Activated CD4-positive, alpha-beta T cell treated with anti-CD3 and anti-CD28 coated beads for 36 hours (primary cell): ENCODE data around the gene IL1B. TPM values are rescaled to one million over a fixed set of nuclear protein-coding genes. Genes with fewer than 3 reads are reported as not detected.

Experiments used
- ATAC-seq: fragments of 200-7000 bp; cut with Tn5 transposase; one replicate; pipeline ENCODE4 v1.10.0; 2021; ENCODE audit warnings: mild to moderate bottlenecking, moderate library complexity
- CTCF ChIA-PET: fragments of 350-600 bp; sonication (Branson Sonifier 250); formaldehyde crosslinking; loops from one replicate; lab custom pipeline; 2021; ENCODE audit warnings: antibody characterized with exemption; lab: Charles Lee
- POLR2A ChIA-PET: fragments of 350-600 bp; sonication (Branson Sonifier 250); formaldehyde crosslinking; loops from one replicate; lab custom pipeline; 2021; ENCODE audit warnings: antibody characterized with exemption, inconsistent platforms; lab: Charles Lee
- DNase-seq: peaks from one replicate; pipeline ENCODE4 v3.0.0-alpha.2; 2020
- H3K27ac Mint-ChIP-seq: one replicate; pipeline ENCODE4 v1.8.0; 2021; ENCODE audit warnings: mixed read lengths
- H3K27me3 Mint-ChIP-seq: one replicate; pipeline ENCODE4 v1.8.0; 2021; ENCODE audit warnings: mixed read lengths
- H3K36me3 Mint-ChIP-seq: one replicate; pipeline ENCODE4 v1.8.0; 2021; ENCODE audit warnings: low read depth, mixed read lengths
- H3K4me1 Mint-ChIP-seq: one replicate; pipeline ENCODE4 v1.8.0; 2021; ENCODE audit warnings: mixed read lengths
- H3K4me3 Mint-ChIP-seq: one replicate; pipeline ENCODE4 v1.8.0; 2021; ENCODE audit warnings: mild to moderate bottlenecking, moderate library complexity, mixed read lengths
- H3K9me3 Mint-ChIP-seq: one replicate; pipeline ENCODE4 v1.8.0; 2021; ENCODE audit warnings: low read depth, mixed read lengths
- intact Hi-C, 2 experiments: fragments of 100-400 bp; cut with DNase I in 1 of 2; cut with micrococcal nuclease in 1 of 2; formaldehyde crosslinking; loops; one replicate each; pipeline versions ENCODE4 v1.14.2 to v1.15.1; 2022 to 2024; cut with DNase I, micrococcal nuclease
- total RNA-seq, 2 experiments: library from RNA; stranded (reverse); gene quantifications; one replicate each; pipeline ENCODE4 v1.2.3, GENCODE V29; 2021

IL1B gene
- total RNA-seq, 2 experiments from 2014 or later, result 0.18 to 0.37 TPM

DNA sequence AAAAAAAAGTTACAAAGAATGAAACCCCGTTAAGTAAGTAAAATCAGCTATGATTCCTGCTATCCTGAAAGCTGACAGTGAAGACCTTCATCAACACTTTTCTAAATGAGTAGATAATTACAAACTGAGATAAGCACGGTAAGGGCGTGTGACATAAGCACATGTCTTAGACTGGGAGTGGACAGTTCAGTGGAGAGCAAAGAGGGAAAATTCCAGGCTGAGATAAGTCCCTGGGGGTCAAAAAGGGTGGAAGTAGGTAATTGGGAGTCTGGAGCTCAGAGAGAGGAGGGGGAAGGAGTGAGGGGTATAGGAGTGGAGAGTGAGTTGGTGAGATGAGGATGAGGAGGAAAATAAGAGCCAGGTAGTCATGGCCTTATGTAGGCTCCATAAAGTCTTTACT, 47.9 kb downstream of the IL1B start:
- CTCF ChIA-PET, result interaction anchor here (0.6 to 1.7 kb wide), 3 partner anchors 8 to 46 kb away, joined by 3 to 4 read pairs (median 4); no protein-coding TSS in a partner anchor
- DNase-seq, result no peak
- POLR2A ChIA-PET, result no interaction called here
- Mint-ChIP-seq H3K4me1 (peaks cover 12% of the 10 kb centered on the region), H3K9me3 (no peaks in the 10 kb centered on the region), H3K36me3 (no peaks in the 10 kb centered on the region), H3K27me3 (peaks cover 6% of the 10 kb centered on the region), H3K4me3 (no peak overlapping the region), H3K27ac (no peak overlapping the region)
- intact Hi-C loops, result no loop called here
- ATAC-seq, result no peak

DNA sequence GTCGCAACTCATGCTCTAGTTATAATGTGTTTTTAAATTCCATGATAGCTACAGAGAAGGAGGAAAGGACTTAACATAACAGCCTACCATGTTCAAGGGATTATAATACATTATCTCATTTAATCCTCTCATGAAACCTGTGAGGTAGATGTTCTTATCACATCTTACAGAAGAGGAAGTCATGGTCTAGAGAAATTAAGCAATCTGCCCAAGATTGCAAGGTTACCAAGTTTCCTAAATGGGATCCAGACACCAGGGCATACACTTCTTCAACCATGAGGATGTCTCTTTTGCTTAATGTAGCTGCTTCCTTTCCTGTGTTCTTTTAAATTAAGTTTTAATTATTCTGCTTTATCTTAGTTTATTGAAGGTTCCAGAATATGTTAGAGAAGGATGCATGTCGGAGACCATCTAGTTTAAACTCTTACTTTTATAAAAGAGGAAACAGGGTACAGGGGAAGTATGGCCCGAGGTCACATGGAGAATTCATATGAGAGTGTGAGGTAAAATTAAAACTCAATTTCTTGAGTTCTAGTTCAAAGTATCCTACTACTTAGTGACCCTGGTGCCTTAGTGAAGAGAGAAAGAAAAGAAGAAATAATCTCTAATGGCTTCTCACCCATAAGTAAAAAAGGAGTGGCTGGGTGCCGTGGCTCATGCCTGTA, 48.7 kb downstream of the IL1B start:
- Mint-ChIP-seq H3K27me3 (peaks cover 8% of the 10 kb centered on the region), H3K27ac (no peak overlapping the region), H3K4me3 (no peak overlapping the region), H3K36me3 (no peaks in the 10 kb centered on the region), H3K4me1 (peaks cover 4% of the 10 kb centered on the region), H3K9me3 (no peaks in the 10 kb centered on the region)
- CTCF ChIA-PET, result interaction anchor here (0.6 to 1.0 kb wide), 2 partner anchors 8 to 111 kb away, joined by 3 read pairs; no protein-coding TSS in a partner anchor
- intact Hi-C loops, result no loop called here
- no peak for DNase-seq
- POLR2A ChIA-PET, result no interaction called here
- no peak for ATAC-seq

DNA sequence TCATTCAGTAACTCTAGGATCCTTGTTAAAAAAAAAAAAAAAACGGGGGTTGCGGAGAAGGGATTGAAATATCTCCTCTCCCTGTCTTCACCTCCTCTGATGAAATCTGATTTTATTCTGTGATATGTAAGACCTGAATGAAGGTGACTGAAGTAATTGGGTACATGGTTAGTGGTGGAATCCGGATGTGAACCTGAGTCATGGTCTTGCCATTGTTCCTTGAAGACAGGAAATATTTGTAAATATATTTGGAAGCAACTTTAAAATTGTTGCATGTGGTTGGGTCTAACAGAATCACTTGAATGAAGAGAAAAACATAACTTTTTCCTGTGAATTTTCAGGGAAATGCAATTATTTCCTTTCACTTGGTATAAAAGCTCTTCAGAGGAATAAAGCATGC, 49.3 kb downstream of the IL1B start:
- Mint-ChIP-seq H3K4me1 (peaks cover 3% of the 10 kb centered on the region), H3K4me3 (no peak overlapping the region), H3K27ac (no peak overlapping the region), H3K9me3 (no peaks in the 10 kb centered on the region), H3K27me3 (peaks cover 8% of the 10 kb centered on the region), H3K36me3 (no peaks in the 10 kb centered on the region)
- DNase-seq, result no peak
- ChIA-PET CTCF (interaction anchor here (1.0 kb wide), 1 partner anchor 9 kb away, joined by 3 read pairs; no protein-coding TSS in a partner anchor), POLR2A (no interaction called here)
- intact Hi-C loops, result no loop called here
- ATAC-seq, result no peak

DNA sequence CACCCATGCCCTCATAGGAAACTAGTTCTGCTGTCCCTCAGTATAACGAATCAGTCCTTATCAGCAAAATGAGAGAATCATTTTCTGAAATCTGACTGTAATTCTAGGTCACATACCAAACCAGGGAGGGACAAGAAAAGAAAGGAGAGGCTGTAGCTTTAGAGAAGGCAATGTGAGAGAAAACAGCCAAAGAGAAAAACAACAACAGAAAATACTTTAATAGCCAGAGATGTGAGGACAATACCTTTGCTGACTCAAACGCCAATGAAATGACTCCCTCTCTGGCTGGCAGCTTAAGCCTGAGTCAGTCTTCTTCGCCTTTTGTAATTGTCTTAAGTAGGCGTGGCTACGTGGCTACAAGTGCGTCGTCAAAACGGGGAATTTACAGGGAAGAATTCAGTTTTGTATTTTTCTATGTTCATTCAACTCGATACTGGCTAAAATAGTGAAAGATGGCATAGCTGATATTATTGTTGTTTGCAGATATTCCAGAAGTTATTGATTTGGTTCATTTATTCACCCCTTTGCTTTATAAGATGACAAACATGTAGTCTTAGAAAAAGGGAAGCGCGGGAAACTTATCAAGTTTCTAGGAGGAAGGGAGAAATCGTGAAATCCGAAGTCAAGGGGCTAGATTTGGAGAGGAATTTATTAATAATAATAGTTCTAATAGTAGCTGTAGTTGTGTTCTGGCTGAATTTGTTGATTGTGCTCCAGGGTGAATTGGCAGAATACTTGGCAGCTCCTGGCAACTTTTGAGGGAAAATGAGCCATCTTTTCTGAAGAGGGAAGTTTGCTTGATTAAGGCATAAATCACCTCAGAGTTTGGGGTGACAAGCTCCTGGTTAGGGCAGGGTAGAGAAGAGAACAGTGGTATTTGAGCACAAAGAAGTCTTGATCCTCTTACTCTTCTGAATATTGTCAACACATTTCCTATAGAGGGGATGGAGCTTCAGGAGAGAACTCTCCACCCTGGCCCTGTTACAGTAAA, 52.1 kb downstream of the IL1B start, which contains the start of gene IL1A:
TSS of gene IL1A (minus strand) at position 295 of the 991 bp plus-strand sequence. CDS start 723 bp downstream, outside the sequence.
- H3K9me3 Mint-ChIP-seq, result no peaks in the 10 kb centered on the region
- ChIA-PET CTCF (interaction anchor here (0.7 to 3.3 kb wide), 7 partner anchors 11 to 157 kb away, joined by 3 to 11 read pairs (median 3); no protein-coding TSS in a partner anchor), POLR2A (interaction anchor here (0.7 kb wide), 1 partner anchor 19 kb away, joined by 3 read pairs; no protein-coding TSS in a partner anchor)
- intact Hi-C loops, result no loop called here
- H3K27ac Mint-ChIP-seq, result no peak within 1 kb of the TSS
- peak within 1 kb of the TSS; percentile 22 for H3K4me3 Mint-ChIP-seq
- ATAC-seq (peak; percentile 71), DNase-seq (peak; percentile 28)
- H3K27me3 Mint-ChIP-seq, result peaks cover 8% of the 10 kb centered on the region
- peaks cover 3% of the 10 kb centered on the region for H3K4me1 Mint-ChIP-seq
- H3K36me3 Mint-ChIP-seq, result no peaks in the 10 kb centered on the region

DNA sequence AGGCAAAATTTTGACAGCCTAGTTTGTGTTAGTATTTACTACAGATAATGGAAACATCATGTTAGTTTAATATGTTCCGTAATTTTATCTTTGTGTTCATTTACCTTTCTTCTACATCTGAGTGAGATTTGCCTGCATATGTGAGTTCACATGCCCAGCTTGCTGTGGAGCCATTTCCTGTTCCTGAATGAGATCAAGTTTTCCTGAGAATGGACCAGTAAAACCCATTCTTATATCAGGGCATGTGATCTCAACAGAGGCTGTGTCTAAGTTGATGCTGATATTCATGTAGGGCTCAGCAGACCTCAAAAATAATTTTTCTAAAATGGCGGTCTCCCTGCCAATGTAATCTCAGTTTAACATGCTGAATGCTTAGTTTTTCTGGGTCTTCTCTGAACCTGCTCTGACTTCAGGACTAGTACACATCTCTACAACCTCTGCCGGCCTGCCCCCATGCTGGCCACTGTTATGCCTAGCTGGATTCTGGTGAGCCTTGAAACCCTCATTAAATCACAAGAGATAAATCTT, 53.3 kb downstream of the IL1B start:
- ChIA-PET CTCF (interaction anchor here (0.5 to 1.1 kb wide), 5 partner anchors 9 to 930 kb away, joined by 3 to 5 read pairs (median 3); partner anchors contain the start of gene IL1B), POLR2A (no interaction called here)
- ATAC-seq (no peak), DNase-seq (no peak)
- no peak overlapping the region for H3K27ac Mint-ChIP-seq
- H3K9me3 Mint-ChIP-seq, result no peaks in the 10 kb centered on the region
- intact Hi-C loops, result no loop called here
- peaks cover 3% of the 10 kb centered on the region for H3K4me1 Mint-ChIP-seq
- H3K36me3 Mint-ChIP-seq, result no peaks in the 10 kb centered on the region
- H3K4me3 Mint-ChIP-seq, result peak overlapping the region; percentile 22
- peaks cover 13% of the 10 kb centered on the region for H3K27me3 Mint-ChIP-seq

DNA sequence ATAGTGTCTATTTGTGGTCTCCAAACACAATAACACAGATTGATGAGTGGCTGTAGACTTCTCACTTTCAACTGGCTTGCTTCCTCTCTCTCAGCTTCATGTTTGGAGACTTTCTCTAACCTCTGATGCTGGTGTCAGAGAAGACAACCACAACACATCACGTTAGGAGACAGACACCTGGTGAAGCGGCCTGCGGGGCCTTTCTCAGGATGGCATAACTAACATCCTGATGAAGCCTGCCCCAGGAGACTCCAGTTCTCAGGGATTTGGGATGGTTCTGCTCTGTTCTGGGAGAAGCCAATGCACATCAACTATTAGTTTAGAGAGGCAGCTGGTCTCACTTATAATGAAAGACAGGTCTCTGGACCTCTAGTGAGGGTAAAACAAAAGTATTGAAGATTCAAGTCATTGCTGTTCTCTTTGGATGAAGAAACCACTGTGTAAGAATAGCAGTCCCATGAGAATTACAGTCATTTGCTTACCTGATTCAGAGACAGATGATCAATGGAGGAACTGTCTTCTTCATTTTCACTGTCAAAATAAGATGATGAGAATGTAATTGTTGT, 54.3 kb downstream of the IL1B start:
- no peaks in the 10 kb centered on the region for H3K9me3 Mint-ChIP-seq
- CTCF ChIA-PET, result interaction anchor here (3.7 kb wide), 1 partner anchor 33 kb away, joined by 17 read pairs; no protein-coding TSS in a partner anchor
- no peak overlapping the region for H3K27ac Mint-ChIP-seq
- POLR2A ChIA-PET, result no interaction called here
- H3K4me1 Mint-ChIP-seq, result peaks cover 6% of the 10 kb centered on the region
- intact Hi-C loops, result no loop called here
- ATAC-seq, result peak; percentile 39
- no peak for DNase-seq
- H3K27me3 Mint-ChIP-seq, result peaks cover 19% of the 10 kb centered on the region
- H3K4me3 Mint-ChIP-seq, result no peak overlapping the region
- no peaks in the 10 kb centered on the region for H3K36me3 Mint-ChIP-seq

Other genes with a start within 250 kb of the IL1B start
- 10 to 100 TPM; 69.3 to 69.6 TPM for gene SLC20A1, start 190.8 kb downstream of the IL1B start, total RNA-seq
- not detected for gene NT5DC4, start 115.8 kb downstream of the IL1B start, total RNA-seq
- gene CKAP2L, start 72.2 kb downstream of the IL1B start, total RNA-seq, result 10 to 100 TPM; 38.4 to 46.7 TPM
- 1 to 10 TPM; 6.6 to 6.9 TPM for gene IL1A, start 52.3 kb downstream of the IL1B start, total RNA-seq
- not detected for gene IL37, start 74.4 kb upstream of the IL1B start, total RNA-seq
- gene IL36G, start 141.2 kb upstream of the IL1B start, total RNA-seq, result not detected
- not detected for gene IL36A, start 168.7 kb upstream of the IL1B start, total RNA-seq
- not detected for gene IL36B, start 216.1 kb upstream of the IL1B start, total RNA-seq
- gene IL36RN, start 222.4 kb upstream of the IL1B start, total RNA-seq, result not detected
- not detected for gene IL1F10, start 231.2 kb upstream of the IL1B start, total RNA-seq